ENCODE data around the gene TP53BP2.
"Not testable (repeated sequence)": the region's sequence is repeated elsewhere in the genome, so short reads cannot be mapped to it uniquely, and the experiment has no call there.

The TP53BP2 gene

GRCh38 chr1:223745731-223746130 lies 100.0 kb downstream of the TP53BP2 start:
- DNase-seq (ENCODE audit: low read depth, low spot score): no peak

- DNase-seq (ENCODE audit: low read depth, low spot score): no peak
Measured at GRCh38 chr1:223742856-223743517, 102.8 kb downstream of the TP53BP2 start.

- no peak for DNase-seq (ENCODE audit: low read depth, low spot score)
Measured at GRCh38 chr1:223741861-223742260, 103.9 kb downstream of the TP53BP2 start.

GRCh38 chr1:223740038-223740736 lies 105.6 kb downstream of the TP53BP2 start:
- not testable (repeated sequence) for DNase-seq (ENCODE audit: low read depth, low spot score)

GRCh38 chr1:223739366-223740037 lies 106.2 kb downstream of the TP53BP2 start:
- no peak for DNase-seq (ENCODE audit: low read depth, low spot score)

GRCh38 chr1:223738465-223739365 lies 107.0 kb downstream of the TP53BP2 start:
- no peak for DNase-seq (ENCODE audit: low read depth, low spot score)

- DNase-seq (ENCODE audit: low read depth, low spot score): no peak
Measured at GRCh38 chr1:223737342-223737741, 108.4 kb downstream of the TP53BP2 start.

- not testable (repeated sequence) for DNase-seq (ENCODE audit: low read depth, low spot score)
Measured at GRCh38 chr1:223736638-223737037, 109.1 kb downstream of the TP53BP2 start.

GRCh38 chr1:223733898-223734852 lies 111.6 kb downstream of the TP53BP2 start:
- no peak for DNase-seq (ENCODE audit: low read depth, low spot score)

- no peak for DNase-seq (ENCODE audit: low read depth, low spot score)
Measured at GRCh38 chr1:223732993-223733798, 112.6 kb downstream of the TP53BP2 start.

- no peak for DNase-seq (ENCODE audit: low read depth, low spot score)
Measured at GRCh38 chr1:223731133-223731770, 114.5 kb downstream of the TP53BP2 start.

GRCh38 chr1:223730479-223731132 lies 115.1 kb downstream of the TP53BP2 start:
- DNase-seq (ENCODE audit: low read depth, low spot score): no peak

GRCh38 chr1:223729906-223730305 lies 115.8 kb downstream of the TP53BP2 start:
- no peak for DNase-seq (ENCODE audit: low read depth, low spot score)
